Mesenteric fat pad (tissue), 1 donor: ENCODE measurements around the gene UBE3A. TPM values are rescaled to one million over a fixed set of nuclear protein-coding genes. Genes with fewer than 3 reads are reported as not detected.

Source experiments
- DNase-seq: peaks from one replicate; pipeline ENCODE4 v3.0.0-alpha.2; 2020; ENCODE audit warnings: low spot score
- total RNA-seq: library from RNA; stranded (reverse); fragmentation: NEBNext Ultra II Directional; extraction: Animal tissue kit (Norgen Biotek cat#: 25700); gene quantifications from one replicate; pipeline ENCODE4 v1.2.1, GENCODE V29; 2021
- donor health status: DM: yes; HTN: yes; CAD: no.

The UBE3A gene
- total RNA-seq, 1 donor from 2014 or later, result 78.7 TPM

DNA sequence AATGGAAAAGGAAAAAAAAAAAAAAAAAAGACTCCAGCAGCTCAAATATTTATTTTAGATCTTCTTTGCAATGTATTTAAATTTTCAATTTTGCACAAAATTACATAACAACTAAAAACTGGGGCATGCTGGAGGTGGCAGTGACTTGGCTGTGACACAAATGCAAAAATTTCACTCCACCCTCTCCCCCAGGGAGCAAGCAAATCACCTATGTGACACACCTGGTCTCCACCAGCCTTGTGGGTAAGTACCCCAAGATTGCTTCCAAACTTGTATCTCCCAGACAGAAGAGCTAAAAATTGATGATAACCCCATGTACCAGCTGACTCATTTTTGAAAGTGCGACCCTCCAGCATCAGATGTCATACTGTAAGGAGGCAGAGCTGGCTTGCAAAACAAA lies 32.0 kb downstream of the UBE3A start:
- DNase-seq, result no peak

DNA sequence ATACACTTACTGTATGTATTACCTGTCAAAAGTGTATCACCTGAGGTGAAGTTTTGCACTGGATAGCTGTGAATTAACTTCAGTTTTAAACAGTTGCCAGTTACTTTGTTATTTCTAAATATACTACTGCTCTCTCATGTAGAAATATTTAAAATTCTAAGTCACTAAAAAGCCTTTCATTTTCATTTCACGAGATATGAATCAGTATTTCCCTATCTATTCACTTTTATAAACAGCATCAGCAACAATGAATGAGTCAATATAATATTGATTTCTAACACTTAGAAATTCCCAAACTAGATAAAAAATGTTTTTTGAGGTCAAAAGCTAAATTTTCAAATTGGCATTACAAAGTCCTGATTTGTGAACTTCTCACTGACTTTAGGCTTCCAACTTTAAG lies 32.6 kb downstream of the UBE3A start:
- no peak for DNase-seq

DNA sequence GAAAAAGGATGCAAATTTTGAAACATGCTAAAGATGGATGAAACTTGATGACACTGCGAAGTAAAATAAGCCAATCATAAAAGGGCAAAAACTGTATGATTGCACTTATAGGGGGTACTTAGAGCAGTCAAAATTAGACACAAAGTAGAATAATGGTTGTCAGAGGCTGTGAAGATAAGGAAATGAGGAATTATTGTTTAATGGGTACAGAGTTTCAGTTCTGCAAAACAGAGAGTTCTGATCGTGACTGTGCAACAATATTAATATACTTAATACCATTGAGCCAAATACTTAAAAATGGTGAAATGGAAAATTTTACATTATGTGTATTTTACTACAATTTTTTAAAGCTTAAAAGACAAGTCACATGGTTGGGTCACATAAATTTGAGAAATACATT lies 35.1 kb downstream of the UBE3A start:
- no peak for DNase-seq

DNA sequence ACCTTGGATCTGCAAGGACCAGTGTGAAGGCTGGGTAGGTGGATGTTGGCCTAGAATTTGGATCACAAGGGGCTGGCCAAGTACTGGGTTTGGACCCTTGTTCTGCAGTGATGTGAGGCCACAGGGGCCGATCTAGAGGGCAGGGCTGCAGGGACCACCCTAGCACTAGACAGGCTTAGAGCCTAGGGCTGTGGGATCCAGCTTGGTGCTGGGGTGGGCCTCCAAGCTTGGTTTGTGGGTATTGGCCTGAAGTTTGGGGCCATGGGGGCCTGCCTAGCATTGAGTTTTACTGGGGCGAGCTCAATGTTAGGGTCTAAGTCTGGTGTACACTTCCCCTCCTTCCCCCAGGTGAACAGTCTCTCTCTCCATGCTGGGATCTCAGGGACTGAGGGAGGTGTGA lies 36.5 kb downstream of the UBE3A start:
- no peak for DNase-seq

DNA sequence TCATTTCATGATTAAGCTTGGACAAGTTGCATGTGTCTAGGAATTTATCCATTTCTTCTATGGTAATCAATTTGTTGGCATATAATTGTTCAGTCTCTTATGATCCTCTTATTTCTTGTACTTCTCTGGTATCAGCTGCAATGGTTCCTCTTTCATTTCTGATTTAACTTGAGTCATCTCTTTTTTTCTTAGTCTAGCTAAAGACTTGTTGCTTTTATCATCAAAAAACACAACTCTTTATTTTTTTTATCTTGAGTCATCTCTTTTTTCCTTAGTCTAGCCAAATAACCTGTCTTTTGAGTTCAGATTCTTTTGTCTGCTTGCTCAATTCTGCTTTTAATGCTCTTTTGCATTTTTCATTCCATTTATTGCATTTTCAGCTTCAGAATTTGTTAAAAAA lies 37.3 kb downstream of the UBE3A start:
- DNase-seq, result no peak

DNA sequence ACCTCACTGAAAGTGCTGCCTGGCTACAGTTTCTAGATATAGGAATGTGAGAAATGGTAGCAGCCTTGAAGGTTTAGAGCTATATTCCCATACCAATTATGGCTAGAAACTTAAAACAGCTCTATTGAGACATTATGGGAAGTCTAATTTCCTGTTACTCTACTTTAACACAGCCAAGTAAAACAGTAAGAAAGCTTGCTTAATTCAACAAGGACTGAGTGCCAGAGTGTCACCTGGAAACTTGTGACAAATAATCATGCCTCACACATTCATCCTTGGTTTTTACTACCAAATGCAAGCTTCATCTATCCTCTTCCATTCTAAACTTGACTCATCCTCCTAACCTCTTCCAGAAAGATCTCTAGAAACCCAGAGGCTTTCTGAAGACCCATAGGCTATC lies 41.7 kb downstream of the UBE3A start:
- no peak for DNase-seq

DNA sequence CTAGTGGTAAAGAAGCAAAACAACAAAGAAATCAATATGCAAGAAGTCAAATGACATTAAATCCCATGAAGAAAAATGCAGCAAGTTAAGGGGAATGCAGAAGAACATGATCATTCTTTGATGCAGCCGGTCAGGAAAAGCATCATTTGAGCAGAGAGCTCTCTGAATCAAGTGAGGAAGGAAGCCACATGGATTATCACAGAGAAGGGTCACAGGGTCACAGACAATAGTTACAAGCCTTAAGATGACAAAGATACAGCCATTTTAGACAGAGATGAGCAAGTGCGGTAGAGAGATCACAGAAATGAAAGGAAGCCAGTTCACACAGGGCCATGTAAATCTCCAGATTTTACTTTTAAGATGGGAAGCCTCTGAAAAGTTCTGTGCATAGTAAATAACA lies 43.9 kb downstream of the UBE3A start:
- DNase-seq, result no peak

DNA sequence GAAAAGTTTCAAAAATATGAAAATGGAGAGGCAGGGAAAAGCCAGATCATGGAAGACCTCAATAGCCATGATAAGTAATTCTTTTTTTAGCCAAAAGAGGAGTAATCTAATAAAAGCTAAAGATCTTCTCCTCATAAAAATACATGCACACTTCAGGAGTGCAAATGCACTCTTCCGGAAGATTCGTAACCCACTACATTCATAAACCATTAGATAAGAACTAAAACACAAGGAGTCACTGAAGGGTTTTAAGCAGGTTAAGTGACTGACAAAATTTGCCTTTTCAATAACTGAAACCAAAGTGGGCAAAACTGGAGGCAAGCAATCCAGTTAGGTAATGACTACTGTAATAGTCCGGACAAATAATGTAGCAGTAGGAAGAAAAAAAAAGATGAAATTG lies 46.0 kb downstream of the UBE3A start:
- DNase-seq, result no peak

DNA sequence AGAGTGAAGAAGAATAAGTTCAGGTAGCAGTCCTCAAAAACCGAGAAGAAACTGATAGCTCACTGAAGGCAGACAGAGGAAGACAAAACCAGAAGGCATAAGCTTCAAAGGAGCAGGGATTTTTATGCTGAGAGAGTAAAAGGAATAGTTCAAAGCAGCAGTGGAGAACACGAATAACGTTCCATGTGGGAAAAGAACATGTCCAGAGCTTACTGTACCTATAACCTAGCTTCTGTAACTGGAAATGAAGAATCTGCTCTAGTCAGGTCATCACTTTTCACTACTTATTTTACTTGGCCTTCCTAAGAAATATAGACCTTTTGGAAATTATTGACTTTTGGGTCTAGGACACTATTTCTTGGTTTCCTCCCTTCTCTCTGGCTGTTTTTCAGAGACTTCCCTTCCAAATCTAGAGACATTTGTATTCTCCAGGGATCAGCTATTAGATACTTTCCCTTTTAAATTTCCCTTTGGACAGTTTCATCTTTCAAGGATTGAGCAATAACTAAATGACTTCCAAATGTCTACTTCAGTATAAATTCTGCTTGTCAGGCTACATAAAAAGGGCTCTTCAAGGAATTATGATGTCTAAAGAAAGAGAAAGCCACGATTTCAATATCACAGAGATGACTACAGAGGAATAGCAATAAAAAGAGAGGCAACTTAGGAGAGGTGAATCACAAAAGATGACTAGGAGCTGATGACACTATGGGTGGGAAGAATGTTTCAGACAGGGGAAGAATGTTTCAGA lies 46.7 kb downstream of the UBE3A start:
- no peak for DNase-seq

DNA sequence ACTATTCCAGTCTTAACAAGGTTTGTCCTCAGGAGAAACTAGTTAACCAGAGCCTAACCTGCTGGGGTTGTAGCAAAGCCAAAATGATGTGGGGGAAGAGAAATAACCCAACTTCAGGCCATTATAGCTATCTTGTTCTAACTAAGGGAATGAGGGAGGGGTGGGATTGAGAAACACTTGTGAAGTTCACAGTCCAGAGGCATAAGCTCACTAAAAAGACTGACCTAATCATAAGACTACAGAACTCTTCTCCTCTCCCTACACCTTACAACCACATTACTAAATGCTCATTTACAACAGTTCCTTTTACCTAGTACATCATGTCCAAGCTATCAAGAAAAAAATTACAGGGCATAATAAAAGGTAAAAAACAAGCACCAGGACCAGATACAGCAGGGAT lies 52.8 kb downstream of the UBE3A start:
- DNase-seq, result no peak

DNA sequence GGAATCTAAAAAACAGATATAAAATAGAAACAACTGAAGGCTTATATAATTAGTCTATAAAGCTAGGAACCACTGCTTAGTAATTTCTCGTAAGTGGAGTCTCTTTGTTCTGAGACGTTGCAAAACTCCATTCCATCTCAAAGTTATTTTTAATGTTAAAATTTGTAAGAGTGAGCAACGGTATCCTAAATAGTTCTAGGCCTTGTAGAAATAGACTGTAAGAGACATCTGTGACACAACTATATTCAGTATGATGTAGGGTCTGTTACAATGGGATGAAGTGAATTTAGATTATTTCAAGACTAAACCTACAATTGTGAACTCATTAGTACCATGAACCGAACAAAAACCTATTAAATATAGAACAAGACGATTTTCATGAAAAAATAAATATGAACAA lies 57.2 kb downstream of the UBE3A start:
- no peak for DNase-seq

DNA sequence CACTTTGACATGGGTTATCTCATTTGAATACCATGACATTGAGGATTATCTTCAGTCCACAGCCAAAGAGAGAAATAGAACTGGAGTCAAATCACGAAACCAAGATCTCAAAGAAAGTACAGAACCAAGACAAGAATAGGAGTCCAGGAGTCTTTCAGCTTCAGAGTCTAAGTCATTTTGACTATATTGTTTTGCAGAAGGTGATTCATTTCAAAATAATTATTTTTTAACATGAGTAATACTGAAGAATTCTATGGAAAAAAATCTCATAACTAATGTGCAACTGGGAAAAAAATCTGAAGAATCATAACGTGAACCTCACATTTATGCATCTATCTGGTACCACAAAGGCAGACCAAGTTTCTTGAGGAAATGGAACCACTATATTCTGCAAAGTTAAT lies 60.3 kb downstream of the UBE3A start:
- no peak for DNase-seq

DNA sequence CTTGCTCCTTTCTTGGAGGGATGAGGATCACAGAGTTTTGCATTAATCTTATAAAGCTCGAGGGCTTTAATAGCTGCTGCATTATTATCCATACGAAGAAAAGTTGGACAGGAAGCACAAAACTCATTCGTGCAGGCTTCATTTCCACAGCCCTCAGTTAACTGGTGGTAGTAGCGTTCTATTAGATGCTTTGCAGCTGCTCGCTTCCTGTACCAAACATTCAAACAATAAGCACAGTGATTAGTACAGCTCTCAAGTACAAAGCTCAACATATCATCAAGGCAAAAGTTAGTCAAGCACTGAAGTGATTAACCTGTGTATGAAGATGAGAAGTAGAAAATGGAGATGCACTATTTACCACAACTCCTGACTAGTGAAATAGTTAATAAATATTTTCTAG lies 63.3 kb downstream of the UBE3A start:
- no peak for DNase-seq

DNA sequence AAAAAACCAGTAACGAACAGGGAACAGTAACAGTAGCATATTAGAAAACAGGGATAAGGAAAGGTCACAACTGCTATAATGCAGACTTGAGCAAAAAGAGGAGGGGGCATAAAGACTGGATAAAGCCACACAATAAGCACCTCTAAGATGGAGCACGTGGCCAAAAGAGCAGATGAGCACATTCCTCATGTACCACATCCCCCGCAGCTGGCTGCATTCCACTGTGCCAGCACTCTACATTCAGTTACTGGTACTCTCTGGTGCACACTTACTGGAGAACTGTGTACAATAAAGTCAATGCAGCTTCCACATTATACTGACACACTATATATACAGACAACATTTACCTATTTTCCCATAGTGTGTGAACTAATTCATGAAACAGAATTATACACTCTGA lies 64.7 kb downstream of the UBE3A start:
- no peak for DNase-seq

DNA sequence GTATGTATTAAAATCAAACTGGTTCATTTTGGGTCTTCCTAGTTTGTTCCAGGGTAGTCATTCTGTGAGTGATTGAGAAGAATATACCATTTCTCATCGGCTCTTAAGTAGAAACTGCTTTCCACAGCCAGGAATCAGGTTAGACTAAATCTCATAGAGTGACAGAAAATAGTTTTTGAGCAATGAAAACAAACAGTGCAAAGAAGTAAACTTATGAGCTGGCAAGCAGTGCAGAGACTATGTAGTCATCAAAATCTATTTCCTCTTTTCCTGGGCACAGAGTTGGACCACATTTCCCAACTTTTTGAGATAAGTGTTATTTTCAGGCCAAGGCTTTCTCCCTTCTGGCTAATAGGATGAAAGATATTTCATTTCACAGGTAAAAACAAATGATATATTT lies 66.5 kb downstream of the UBE3A start:
- DNase-seq, result no peak

DNA sequence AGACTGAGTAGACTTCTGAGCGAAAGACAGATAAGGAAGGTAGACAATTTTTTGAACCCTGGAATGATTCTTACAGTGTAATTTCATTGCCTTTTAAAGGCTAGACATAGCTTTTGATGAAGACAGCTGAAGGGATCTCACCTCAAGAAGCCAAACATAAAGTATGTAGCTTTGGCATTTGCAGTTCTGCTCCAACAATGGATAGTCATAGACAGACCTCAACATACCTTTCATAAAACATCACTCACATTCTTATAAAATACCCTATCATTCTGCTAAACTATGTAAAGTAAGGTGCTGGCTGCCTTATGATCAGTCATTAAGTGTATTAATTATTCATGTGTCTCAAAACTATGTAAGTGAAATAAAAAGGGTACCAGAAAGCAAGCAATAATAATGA lies 70.0 kb downstream of the UBE3A start:
- DNase-seq, result no peak

DNA sequence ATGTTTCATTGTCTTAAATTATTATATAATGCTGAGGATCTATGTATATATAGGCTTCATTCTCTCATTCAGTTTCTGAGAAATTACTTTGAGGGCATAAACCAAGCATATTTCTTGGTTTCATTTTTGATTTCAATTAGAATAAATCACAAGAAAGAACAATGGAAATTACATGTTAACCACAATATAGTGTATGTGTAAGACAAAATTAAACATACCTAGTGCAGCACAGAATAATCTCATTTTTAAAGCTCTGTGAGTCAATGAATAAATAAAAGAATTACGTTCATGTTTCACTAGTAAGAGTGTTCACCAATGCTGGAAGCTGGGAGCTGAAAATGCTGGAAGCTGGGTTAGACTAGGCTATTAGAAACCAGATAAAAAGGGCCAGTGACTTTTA lies 72.8 kb downstream of the UBE3A start:
- no peak for DNase-seq

DNA sequence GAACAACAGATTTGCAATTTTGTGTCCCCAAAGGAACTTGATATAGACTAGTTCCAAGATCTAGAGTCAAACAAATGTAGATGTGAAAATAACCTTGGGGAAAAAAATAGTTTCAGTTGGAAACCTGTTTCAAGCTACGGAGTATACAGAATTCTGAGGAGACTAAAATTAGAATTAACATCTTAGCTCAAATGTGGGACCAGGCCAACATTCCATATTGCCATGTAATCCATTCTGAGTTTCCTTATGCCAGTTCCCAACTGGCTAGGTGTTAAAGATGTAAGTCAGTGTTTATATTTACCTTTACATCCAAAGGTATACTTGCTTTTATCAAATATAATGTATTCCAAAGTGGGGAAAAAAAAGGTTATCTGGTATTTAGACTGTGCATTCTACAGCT lies 76.3 kb downstream of the UBE3A start:
- no peak for DNase-seq

DNA sequence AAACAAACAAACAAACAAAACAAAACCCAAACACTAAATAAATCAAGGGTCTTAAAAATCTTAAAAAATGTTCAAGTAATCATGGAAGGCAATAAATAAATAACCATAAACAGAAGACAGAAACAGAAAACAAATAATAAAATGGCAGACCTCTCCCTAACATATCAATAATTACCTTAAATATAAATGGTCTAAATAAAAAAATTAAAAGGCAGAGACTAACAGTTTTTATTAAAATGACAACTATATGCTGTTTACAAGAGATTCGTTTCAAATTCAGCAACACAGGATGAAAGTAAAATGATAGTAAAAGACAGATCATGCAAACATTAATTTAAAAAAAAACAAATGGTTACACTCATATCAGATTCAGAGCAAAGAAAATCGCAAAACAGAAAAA lies 91.1 kb downstream of the UBE3A start:
- DNase-seq, result no peak

DNA sequence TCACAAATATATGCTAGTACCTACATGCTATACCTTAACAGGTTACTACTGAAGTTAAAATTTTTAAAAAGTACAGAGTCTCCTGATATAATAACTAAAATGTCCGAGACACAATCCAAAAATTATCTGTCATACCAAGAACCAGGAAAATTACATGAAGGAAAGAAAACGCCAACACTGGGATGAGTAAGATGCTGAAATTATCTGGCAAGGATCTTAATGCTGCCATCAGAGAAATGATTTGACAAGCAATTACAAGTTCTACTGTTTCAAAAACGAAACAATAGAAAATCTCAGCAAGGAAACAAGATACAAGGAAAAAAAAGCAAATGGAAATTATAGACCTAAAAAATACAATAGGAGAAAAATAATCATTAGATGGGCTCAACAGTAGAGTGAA lies 92.5 kb downstream of the UBE3A start:
- no peak for DNase-seq

DNA sequence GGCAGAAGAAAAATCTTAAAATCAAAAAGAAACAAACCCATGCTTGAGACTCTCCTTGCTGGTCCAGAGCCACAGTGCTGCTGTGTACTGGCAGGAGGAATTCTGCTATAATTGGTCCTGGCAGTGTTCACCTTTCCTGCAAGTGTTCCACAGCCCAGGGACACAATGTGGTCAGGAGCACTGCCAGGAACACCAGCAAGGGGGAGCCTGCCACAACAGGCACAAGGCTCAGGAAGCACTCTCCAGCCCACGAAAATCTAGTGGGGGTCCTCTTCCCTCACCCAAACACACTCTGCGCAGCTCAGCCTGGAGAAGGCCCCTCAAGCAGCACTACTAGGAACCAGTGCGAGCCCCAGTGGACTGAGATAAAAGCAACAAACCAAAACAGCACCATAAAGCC lies 92.9 kb downstream of the UBE3A start:
- DNase-seq, result no peak

DNA sequence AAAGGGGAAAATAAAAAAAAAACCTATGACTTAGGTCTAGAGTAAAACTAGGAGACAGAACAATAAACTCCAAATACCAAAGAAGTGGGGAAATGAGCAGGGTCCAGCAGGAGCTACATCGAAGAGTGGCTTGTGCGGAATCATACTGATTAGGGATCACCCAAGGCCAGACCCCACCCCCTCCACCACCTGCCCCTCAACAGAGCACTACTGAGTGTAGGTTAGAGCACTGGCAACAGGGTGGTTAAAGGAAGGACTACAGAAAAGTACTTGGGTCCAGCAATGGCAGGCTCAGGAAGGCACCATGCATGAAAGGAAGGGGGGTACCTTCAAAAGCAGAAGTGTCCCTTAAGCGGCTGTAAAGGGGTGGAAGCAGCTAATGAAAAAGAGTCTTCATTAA lies 96.2 kb downstream of the UBE3A start:
- DNase-seq, result no peak

DNA sequence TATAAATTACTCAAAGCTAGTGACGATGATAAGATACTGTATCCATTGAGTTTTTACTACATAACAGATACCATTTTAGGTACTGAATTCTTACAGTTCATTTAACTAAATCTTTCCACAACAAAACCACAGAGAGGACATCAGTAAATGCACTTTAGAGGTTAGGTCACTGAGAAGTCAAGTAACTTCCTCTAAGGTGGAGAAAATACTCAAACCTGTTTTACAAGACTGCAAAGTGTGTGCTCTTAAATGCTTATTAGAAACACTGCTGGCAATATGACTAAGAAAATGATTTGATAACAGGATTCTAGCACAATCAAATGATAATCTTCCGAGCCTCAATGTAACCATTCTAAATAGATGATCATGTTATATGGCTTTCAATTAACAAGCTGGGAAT lies 99.4 kb downstream of the UBE3A start:
- no peak for DNase-seq

DNA sequence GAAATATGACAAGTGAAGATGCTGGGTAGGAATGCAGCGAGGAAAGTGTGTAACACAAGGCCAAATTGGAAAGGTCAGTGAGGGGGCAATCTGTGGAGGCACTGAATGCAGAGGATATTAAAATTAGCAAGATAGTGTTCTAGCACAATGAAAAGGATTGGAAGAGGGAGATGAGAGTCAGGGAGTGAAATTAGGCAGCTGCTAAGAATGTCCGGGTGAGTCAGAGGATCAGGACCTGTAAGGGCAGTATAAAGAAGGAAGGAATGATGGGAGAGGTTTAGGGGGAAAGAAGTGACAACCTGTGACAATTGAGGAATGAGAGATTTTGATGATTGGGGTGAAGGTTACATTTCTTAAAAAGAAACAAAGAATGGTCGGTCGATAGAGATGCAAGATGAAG lies 103.5 kb downstream of the UBE3A start:
- no peak for DNase-seq
